Sigmoid colon (tissue), 7 donors: ENCODE measurements around the gene PVRIG. TPM values are rescaled to one million over a fixed set of nuclear protein-coding genes. Genes with fewer than 3 reads are reported as not detected.
A peak's percentile ranks its signal among the peaks of the same experiment; 100 is the strongest.
"Not testable (repeated sequence)": the region's sequence is repeated elsewhere in the genome, so short reads cannot be mapped to it uniquely, and the experiment has no call there.

ENCODE experiments used
- DNase-seq: peaks from one replicate; pipeline ENCODE4 v3.0.0-alpha.2; 2019
- H3K27ac ChIP-seq, 4 donors: fragments of 200-600 bp; sonication (generic); one replicate each; pipeline ENCODE4 v1.5.1; 2016 to 2019; ENCODE audit warnings: mild to moderate bottlenecking in 1 of 4
- H3K27me3 ChIP-seq, 3 donors: fragments of 200-600 bp; sonication (generic); one replicate each; pipeline ENCODE4 v1.5.1; 2019; ENCODE audit warnings: mild to moderate bottlenecking in 1 of 3
- H3K36me3 ChIP-seq, 4 donors: fragments of 200-600 bp; sonication (generic); one replicate each; pipeline ENCODE4 v1.5.1; 2016 to 2019
- H3K4me1 ChIP-seq, 4 donors: fragments of 200-600 bp; sonication (generic); one replicate each; pipeline ENCODE4 v1.5.1; 2017 to 2019
- H3K4me3 ChIP-seq, 4 donors: fragments of 200-600 bp; sonication (generic); one replicate each; pipeline ENCODE4 v1.5.1; 2017 to 2019; ENCODE audit warnings: mild to moderate bottlenecking in 2 of 4, moderate library complexity in 1 of 4
- H3K9me3 ChIP-seq, 4 donors: fragments of 200-600 bp in 3 of 4; sonication (generic) in 3 of 4; one replicate each; pipeline versions ENCODE4 v1.5.1 to v1.6.1; 2013 to 2019
- EP300 ChIP-seq, 4 donors: sonication (generic); formaldehyde crosslinking; IDR thresholded peaks; one replicate each; pipeline ENCODE4 v1.6.1; 2017; ENCODE audit warnings: antibody characterized with exemption in 4 of 4
- POLR2A ChIP-seq, 2 donors: fragments of 450-650 bp; IDR thresholded peaks; one replicate each; pipeline ENCODE4 v1.6.1; 2016; ENCODE audit warnings: antibody characterized with exemption in 2 of 2, mild to moderate bottlenecking in 2 of 2, moderate library complexity in 2 of 2
- POLR2AphosphoS5 ChIP-seq, 4 donors: sonication (generic); formaldehyde crosslinking; IDR thresholded peaks; one replicate each; pipeline ENCODE4 v1.6.1; 2017; ENCODE audit warnings: antibody characterized with exemption in 4 of 4
- WGBS, 2 donors: extraction: QIAGEN DNeasy Blood & Tissue Kit; methylation state at CpG; one replicate each; pipeline ENCODE4 v1.1.7; 2013; 5-methylcytosine and 5-hydroxymethylcytosine counted together
- intact Hi-C: fragments of 100-400 bp; cut with DNase I; formaldehyde crosslinking; loops from one replicate; pipeline ENCODE4 v1.15.1; 2023
- polyA plus RNA-seq, 3 donors: library from polyadenylated mRNA; stranded (reverse); fragments of 200-250 nt; gene quantifications; one replicate each; pipeline ENCODE4 v1.2.3, GENCODE V29; 2013
- total RNA-seq, 4 donors: library from RNA; depleted of rRNA; stranded (reverse); fragments of >200 nt; gene quantifications; one replicate each; pipeline ENCODE4 v1.1.0, GENCODE V29; 2016
- TF ChIP-seq, protein P1 (sequence below), 4 experiments: fragments of 450-650 bp in 3 of 4; fragments of 200-600 bp in 1 of 4; IDR thresholded peaks; one replicate each; pipeline ENCODE4 v1.5.1; 2016 to 2019; ENCODE audit warnings: antibody characterized with exemption in 4 of 4, mild to moderate bottlenecking in 3 of 4, moderate library complexity in 2 of 4
- donor health status: healthy with polysubstance abuse.
- donor health status: Bipolar disorder and iron deficiency.
- donor health status: healthy.

PVRIG gene
- total and polyA plus RNA-seq, 7 donors: 0.16 to 12.0 (median 0.60) TPM; not detected in 2

DNA sequence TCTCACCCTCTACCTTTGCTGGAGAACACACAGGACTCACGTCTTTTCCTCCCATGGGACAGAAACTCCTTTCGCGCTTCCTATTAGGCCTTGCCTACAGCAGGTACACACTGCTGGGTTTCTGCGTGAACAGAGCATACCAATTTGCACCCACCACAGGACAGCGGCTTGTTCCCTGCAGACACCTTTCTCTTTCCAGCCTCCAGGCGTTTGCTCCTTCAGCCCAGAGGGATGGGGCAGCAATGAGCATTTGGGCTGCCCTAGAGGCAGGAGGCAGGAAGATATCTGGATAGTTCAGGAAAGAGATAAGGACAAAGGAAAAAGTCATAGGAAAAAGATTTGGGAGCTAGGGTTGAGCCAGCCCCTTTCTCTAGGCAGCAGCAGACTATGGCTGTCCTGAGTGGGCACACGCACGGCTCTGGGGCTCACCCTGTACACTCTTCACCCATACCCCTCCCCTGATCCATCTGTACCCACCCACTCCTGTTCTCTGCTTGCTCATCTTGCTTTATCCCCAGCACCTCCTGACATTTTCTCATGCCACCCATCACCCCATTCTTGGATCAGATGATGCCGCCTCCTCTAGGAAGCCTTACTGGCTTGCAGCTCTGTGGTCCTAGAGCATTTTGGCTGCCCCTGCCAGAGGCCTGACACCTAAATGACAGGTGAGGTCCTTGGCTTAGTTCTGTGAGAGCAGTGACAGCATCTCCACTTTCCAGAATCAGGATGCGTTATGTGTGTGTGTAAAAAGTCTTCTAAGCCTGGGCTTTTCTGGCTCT lies 47.0 kb downstream of the PVRIG start:
- H3K36me3 ChIP-seq: no peaks in the 10 kb centered on the region
- TF ChIP-seq POLR2AphosphoS5 (IDR thresholded peaks at IDR 0.05) (no peak), POLR2A (IDR thresholded peaks at IDR 0.05) (no peak), EP300 (IDR thresholded peaks at IDR 0.05) (no peak)
- TF ChIP-seq, protein P1, sequence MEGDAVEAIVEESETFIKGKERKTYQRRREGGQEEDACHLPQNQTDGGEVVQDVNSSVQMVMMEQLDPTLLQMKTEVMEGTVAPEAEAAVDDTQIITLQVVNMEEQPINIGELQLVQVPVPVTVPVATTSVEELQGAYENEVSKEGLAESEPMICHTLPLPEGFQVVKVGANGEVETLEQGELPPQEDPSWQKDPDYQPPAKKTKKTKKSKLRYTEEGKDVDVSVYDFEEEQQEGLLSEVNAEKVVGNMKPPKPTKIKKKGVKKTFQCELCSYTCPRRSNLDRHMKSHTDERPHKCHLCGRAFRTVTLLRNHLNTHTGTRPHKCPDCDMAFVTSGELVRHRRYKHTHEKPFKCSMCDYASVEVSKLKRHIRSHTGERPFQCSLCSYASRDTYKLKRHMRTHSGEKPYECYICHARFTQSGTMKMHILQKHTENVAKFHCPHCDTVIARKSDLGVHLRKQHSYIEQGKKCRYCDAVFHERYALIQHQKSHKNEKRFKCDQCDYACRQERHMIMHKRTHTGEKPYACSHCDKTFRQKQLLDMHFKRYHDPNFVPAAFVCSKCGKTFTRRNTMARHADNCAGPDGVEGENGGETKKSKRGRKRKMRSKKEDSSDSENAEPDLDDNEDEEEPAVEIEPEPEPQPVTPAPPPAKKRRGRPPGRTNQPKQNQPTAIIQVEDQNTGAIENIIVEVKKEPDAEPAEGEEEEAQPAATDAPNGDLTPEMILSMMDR (IDR thresholded peaks at IDR 0.05): no peak
- intact Hi-C loops: no loop called here
- no peak for DNase-seq
- no peak overlapping the region for H3K27ac ChIP-seq
- no peak overlapping the region for H3K4me3 ChIP-seq
- no peaks in the 10 kb centered on the region for H3K27me3 ChIP-seq
- H3K9me3 ChIP-seq: no peaks in the 10 kb centered on the region
- H3K4me1 ChIP-seq: peaks cover 0 to 22% (median 15%) of the 10 kb centered on the region in 4 donors
- WGBS, 2 donors: 91 to 95% methylated on average over 10 of the region's 10 CpGs

DNA sequence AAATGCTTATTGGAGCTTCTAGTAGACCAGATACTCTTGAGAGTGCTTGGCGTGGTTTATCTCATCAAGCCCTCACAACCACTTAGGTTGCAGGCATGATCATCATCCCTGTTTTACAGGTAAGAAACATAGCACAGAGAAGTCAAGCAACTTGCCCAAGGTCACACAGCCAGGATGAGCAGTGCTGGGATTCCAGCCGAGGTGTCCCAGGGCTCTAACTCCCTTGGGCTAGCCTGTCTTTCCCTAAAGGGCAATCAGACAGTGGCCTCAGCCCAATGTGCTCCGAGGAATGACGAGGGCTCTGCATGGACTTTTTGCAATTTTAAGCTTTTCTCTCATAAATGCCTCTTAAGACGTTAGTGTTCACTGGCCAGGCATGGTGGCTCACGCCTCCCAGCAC lies 47.9 kb downstream of the PVRIG start:
- no peak for DNase-seq
- H3K4me3 ChIP-seq: no peak overlapping the region
- H3K27ac ChIP-seq: no peak overlapping the region
- intact Hi-C loops: no loop called here
- TF ChIP-seq, protein P1 (IDR thresholded peaks at IDR 0.05): no peak
- no peak for TF ChIP-seq POLR2A (IDR thresholded peaks at IDR 0.05)
- TF ChIP-seq POLR2AphosphoS5 (IDR thresholded peaks at IDR 0.05): no peak
- no peak for TF ChIP-seq EP300 (IDR thresholded peaks at IDR 0.05)
- H3K9me3 ChIP-seq: no peaks in the 10 kb centered on the region
- no peaks in the 10 kb centered on the region for H3K36me3 ChIP-seq
- H3K4me1 ChIP-seq: peaks cover 0 to 27% (median 19%) of the 10 kb centered on the region in 4 donors
- H3K27me3 ChIP-seq: no peaks in the 10 kb centered on the region
- WGBS, 2 donors: 94 to 96% methylated on average over 6 of the region's 6 CpGs

DNA sequence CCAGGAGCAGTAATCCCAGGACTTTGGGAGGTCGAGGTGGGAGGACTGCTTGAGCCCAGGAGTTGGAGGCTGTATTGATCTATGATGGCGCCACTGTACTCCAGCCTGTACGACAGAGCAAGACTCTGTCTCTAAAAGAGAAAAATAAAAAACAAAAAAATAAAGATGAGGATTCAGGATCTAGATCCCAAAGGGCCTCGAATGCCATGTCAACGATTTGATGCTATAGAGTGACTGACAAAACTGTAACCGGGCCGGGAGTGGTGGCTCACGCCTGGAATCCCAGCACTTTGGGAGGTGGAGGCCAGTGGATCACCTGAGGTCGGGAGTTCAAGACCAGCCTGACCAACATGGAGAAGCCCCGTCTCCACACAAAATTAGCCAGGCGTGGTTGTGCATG lies 49.1 kb downstream of the PVRIG start:
- H3K27ac ChIP-seq, H3K36me3 ChIP-seq, H3K9me3 ChIP-seq, DNase-seq, H3K4me3 ChIP-seq, intact Hi-C loops, H3K27me3 ChIP-seq: not testable (repeated sequence)
- 92 to 96% methylated on average over 11 of the region's 11 CpGs for WGBS, 2 donors
- H3K4me1 ChIP-seq: peaks cover 0 to 27% (median 19%) of the 10 kb centered on the region in 4 donors

DNA sequence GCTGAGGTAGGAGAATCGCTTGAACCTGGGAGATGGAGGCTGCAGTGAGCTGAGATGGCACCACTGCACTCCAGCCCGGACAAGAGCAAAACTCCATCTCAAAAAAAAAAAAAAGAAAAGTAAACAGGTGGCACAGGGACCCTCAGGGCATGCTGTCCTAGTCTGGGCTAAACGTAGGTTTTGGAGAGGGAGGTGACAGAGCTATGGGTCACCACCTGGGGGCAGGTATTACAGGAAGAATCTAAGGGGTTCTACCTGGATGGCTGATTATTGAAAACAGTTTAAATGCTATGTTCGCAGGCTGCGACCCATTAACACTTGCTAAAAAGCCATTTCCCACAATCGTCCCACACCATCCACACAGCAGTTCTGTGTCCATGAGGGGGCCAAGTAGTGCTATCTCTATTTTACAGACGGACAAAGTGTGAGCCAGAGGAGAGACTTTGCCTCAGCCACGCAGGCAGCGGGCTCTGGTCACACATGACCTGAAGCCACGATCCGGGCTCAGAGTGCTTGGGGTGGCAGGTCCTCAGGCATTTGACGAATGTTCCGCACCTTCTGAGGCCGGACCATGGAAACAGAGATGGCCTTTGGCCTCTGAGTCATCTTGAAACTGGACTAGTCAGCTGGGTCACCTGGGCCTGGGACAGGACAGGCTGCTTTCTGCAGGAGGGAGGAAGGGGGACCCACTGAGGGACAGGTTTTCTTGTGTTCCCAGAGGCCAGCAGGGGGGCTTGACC lies 49.7 kb downstream of the PVRIG start:
- H3K27me3 ChIP-seq, H3K4me3 ChIP-seq, H3K9me3 ChIP-seq, H3K36me3 ChIP-seq, DNase-seq, intact Hi-C loops: not testable (repeated sequence)
- Histone ChIP-seq H3K27ac (peak overlapping the region in 2 of 4 donors; percentile 27 to 37), H3K4me1 (peaks cover 0 to 27% (median 19%) of the 10 kb centered on the region in 4 donors)
- WGBS, 2 donors: 76 to 88% methylated on average over 14 of the region's 14 CpGs

DNA sequence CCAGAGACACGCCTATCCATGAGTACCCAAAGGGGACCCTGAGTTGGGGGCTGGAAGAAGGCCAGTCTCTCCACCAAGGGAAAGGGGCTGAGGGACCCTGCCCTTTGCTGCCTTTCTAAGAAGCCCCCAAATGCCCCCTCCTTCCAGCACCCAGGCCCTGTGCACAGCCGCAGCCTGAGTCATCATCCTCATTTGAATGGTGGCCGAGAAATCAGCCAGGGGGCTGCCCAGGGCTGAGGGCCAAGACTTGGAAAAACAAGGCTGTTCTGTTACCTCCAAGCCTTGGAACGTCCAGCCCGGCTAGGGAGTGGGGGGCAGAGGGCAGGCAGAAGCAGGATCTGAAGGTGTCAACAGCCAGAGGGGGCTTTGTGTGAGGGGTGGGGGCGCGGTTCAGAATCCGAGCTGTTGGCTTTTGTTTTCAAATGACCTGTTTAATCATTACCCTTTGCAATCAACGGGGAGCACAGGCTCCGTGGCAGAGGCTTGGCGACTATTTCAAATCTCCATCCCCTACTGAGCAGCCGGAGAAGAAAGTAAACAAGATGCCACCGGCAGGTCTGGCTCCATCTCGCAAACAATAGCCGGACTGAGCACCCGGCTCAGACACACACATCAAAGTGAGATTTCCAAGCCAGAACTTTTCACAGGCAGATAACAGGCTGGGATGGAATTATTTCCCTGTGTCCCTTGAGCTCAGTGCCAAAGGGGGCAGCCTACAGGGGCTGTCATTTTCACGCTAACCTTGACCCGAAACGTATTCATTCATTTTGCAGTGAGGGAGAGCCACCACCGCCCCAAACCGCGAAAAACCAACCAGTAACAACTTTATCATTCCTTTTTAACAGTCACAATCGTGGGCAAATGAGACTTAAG lies 50.5 kb downstream of the PVRIG start:
- peak overlapping the region in 3 of 4 donors; percentile 77 to 80 (median 77) for H3K27ac ChIP-seq
- H3K4me1 ChIP-seq: peaks cover 0 to 27% (median 19%) of the 10 kb centered on the region in 4 donors
- H3K9me3 ChIP-seq, DNase-seq, H3K36me3 ChIP-seq, intact Hi-C loops, H3K27me3 ChIP-seq: not testable (repeated sequence)
- peak overlapping the region; percentile 62 to 89 (median 74) for H3K4me3 ChIP-seq
- WGBS, 2 donors: 18 to 43% methylated on average over 16 of the region's 23 CpGs

Other genes with a start within 250 kb of the PVRIG start
- 10 to 100 TPM in 1 of 4 donors, 1 to 10 TPM in 2, under 1 TPM in 1; 0.66 to 17.1 (median 4.1) TPM for gene AZGP1, start 243.9 kb upstream of the PVRIG start, total RNA-seq
- gene AZGP1, start 243.9 kb upstream of the PVRIG start, polyA plus RNA-seq: 10 to 100 TPM in 1 of 3 donors, 1 to 10 TPM in 2; 4.6 to 10.2 (median 7.9) TPM
- gene ZKSCAN1, start 204.4 kb upstream of the PVRIG start, total RNA-seq: 10 to 100 TPM; 27.8 to 32.7 (median 31.6) TPM
- gene ZKSCAN1, start 204.4 kb upstream of the PVRIG start, polyA plus RNA-seq: 10 to 100 TPM in 2 of 3 donors, 1 to 10 TPM in 1; 8.4 to 22.4 (median 11.3) TPM
- gene ZSCAN21, start 170.2 kb upstream of the PVRIG start, total RNA-seq: 10 to 100 TPM; 14.7 to 21.8 (median 17.4) TPM
- 1 to 10 TPM; 4.2 to 4.3 (median 4.2) TPM for gene ZSCAN21, start 170.2 kb upstream of the PVRIG start, polyA plus RNA-seq
- 10 to 100 TPM; 17.9 to 28.0 (median 22.6) TPM for gene ZNF3, start 138.2 kb upstream of the PVRIG start, total RNA-seq
- gene ZNF3, start 138.2 kb upstream of the PVRIG start, polyA plus RNA-seq: 10 to 100 TPM; 17.1 to 19.2 (median 18.8) TPM
- gene COPS6, start 131.0 kb upstream of the PVRIG start, total RNA-seq: 10 to 100 TPM; 58.4 to 87.4 (median 68.4) TPM
- gene COPS6, start 131.0 kb upstream of the PVRIG start, polyA plus RNA-seq: 10 to 100 TPM; 80.2 to 91.3 (median 87.1) TPM
- gene MCM7, start 118.6 kb upstream of the PVRIG start, total RNA-seq: 10 to 100 TPM; 30.7 to 43.6 (median 37.4) TPM
- gene MCM7, start 118.6 kb upstream of the PVRIG start, polyA plus RNA-seq: 10 to 100 TPM; 29.6 to 99.3 (median 32.4) TPM
- 10 to 100 TPM; 18.1 to 26.6 (median 20.8) TPM for gene AP4M1, start 118.3 kb upstream of the PVRIG start, total RNA-seq
- 10 to 100 TPM; 14.6 to 17.3 (median 16.2) TPM for gene AP4M1, start 118.3 kb upstream of the PVRIG start, polyA plus RNA-seq
- 10 to 100 TPM; 56.6 to 87.8 (median 65.2) TPM for gene TAF6, start 100.6 kb upstream of the PVRIG start, total RNA-seq
- 10 to 100 TPM; 18.0 to 37.8 (median 18.7) TPM for gene TAF6, start 100.6 kb upstream of the PVRIG start, polyA plus RNA-seq
- 10 to 100 TPM; 13.9 to 26.6 (median 15.5) TPM for gene CNPY4, start 100.3 kb upstream of the PVRIG start, total RNA-seq
- 10 to 100 TPM in 1 of 3 donors, 1 to 10 TPM in 2; 4.4 to 14.2 (median 5.4) TPM for gene CNPY4, start 100.3 kb upstream of the PVRIG start, polyA plus RNA-seq
- 1 to 10 TPM; 2.5 to 5.8 (median 4.3) TPM for gene MBLAC1, start 93.0 kb upstream of the PVRIG start, total RNA-seq
- 1 to 10 TPM; 1.6 to 4.2 (median 2.6) TPM for gene MBLAC1, start 93.0 kb upstream of the PVRIG start, polyA plus RNA-seq
- gene LAMTOR4, start 71.0 kb upstream of the PVRIG start, total RNA-seq: 100 to 1,000 TPM; 222 to 309 (median 264) TPM
- 100 to 1,000 TPM; 409 to 626 (median 469) TPM for gene LAMTOR4, start 71.0 kb upstream of the PVRIG start, polyA plus RNA-seq
- 10 to 100 TPM in 1 of 4 donors, 1 to 10 TPM in 3; 3.9 to 11.6 (median 6.3) TPM for gene TRAPPC14, start 61.2 kb upstream of the PVRIG start, total RNA-seq
- gene TRAPPC14, start 61.2 kb upstream of the PVRIG start, polyA plus RNA-seq: 10 to 100 TPM; 14.4 to 39.3 (median 15.3) TPM
- 1 to 10 TPM; 1.2 to 6.4 (median 3.1) TPM for gene GAL3ST4, start 51.3 kb upstream of the PVRIG start, total RNA-seq
- 1 to 10 TPM; 1.2 to 6.2 (median 3.9) TPM for gene GAL3ST4, start 51.3 kb upstream of the PVRIG start, polyA plus RNA-seq
- gene GPC2, start 42.6 kb upstream of the PVRIG start, total RNA-seq: 1 to 10 TPM in 1 of 4 donors, under 1 TPM in 3; 0.41 to 1.7 (median 0.60) TPM
- 1 to 10 TPM in 1 of 3 donors, not detected in 2; 5.3 TPM for gene GPC2, start 42.6 kb upstream of the PVRIG start, polyA plus RNA-seq
- under 1 TPM in 2 of 4 donors, not detected in 2; 0.14 to 0.36 TPM for gene STAG3, start 42.0 kb upstream of the PVRIG start, total RNA-seq
- gene STAG3, start 42.0 kb upstream of the PVRIG start, polyA plus RNA-seq: 10 to 100 TPM in 1 of 3 donors, 1 to 10 TPM in 1, under 1 TPM in 1; 0.92 to 32.6 (median 3.6) TPM
- gene SPDYE3, start 87.8 kb downstream of the PVRIG start, total RNA-seq: not detected
- under 1 TPM in 1 of 3 donors, not detected in 2; 0.16 TPM for gene SPDYE3, start 87.8 kb downstream of the PVRIG start, polyA plus RNA-seq
- 10 to 100 TPM; 25.3 to 56.2 (median 44.4) TPM for gene PILRB, start 138.2 kb downstream of the PVRIG start, total RNA-seq
- gene PILRB, start 138.2 kb downstream of the PVRIG start, polyA plus RNA-seq: 10 to 100 TPM in 1 of 3 donors, 1 to 10 TPM in 2; 4.9 to 65.6 (median 7.2) TPM
- 10 to 100 TPM in 1 of 4 donors, 1 to 10 TPM in 3; 5.0 to 10.0 (median 5.9) TPM for gene PILRA, start 153.5 kb downstream of the PVRIG start, total RNA-seq
- gene PILRA, start 153.5 kb downstream of the PVRIG start, polyA plus RNA-seq: 1 to 10 TPM; 5.4 to 6.9 (median 5.5) TPM
- 1 to 10 TPM; 3.8 to 9.4 (median 6.2) TPM for gene ZCWPW1, start 208.8 kb downstream of the PVRIG start, total RNA-seq
- gene ZCWPW1, start 208.8 kb downstream of the PVRIG start, polyA plus RNA-seq: 1 to 10 TPM; 1.2 to 6.2 (median 5.4) TPM
- gene MEPCE, start 209.9 kb downstream of the PVRIG start, total RNA-seq: 10 to 100 TPM; 20.0 to 29.7 (median 25.5) TPM
- gene MEPCE, start 209.9 kb downstream of the PVRIG start, polyA plus RNA-seq: 10 to 100 TPM; 18.0 to 32.1 (median 19.7) TPM
- gene PPP1R35, start 216.5 kb downstream of the PVRIG start, total RNA-seq: 10 to 100 TPM; 17.4 to 42.6 (median 35.2) TPM
- gene PPP1R35, start 216.5 kb downstream of the PVRIG start, polyA plus RNA-seq: 10 to 100 TPM; 28.2 to 45.5 (median 31.4) TPM
- gene SPACDR, start 244.3 kb downstream of the PVRIG start, total RNA-seq: under 1 TPM in 1 of 4 donors, not detected in 3; 0.95 TPM
- gene SPACDR, start 244.3 kb downstream of the PVRIG start, polyA plus RNA-seq: under 1 TPM in 1 of 3 donors, not detected in 2; 0.63 TPM